ENCODE measurements around the gene ATP2B1. TPM values are rescaled to one million over a fixed set of nuclear protein-coding genes. Genes with fewer than 3 reads are reported as not detected.
A peak's percentile ranks its signal among the peaks of the same experiment; 100 is the strongest.

The ATP2B1 gene
- total and polyA plus RNA-seq, 12 donors, result 6.3 to 37.3 (median 17.4) TPM

DNA sequence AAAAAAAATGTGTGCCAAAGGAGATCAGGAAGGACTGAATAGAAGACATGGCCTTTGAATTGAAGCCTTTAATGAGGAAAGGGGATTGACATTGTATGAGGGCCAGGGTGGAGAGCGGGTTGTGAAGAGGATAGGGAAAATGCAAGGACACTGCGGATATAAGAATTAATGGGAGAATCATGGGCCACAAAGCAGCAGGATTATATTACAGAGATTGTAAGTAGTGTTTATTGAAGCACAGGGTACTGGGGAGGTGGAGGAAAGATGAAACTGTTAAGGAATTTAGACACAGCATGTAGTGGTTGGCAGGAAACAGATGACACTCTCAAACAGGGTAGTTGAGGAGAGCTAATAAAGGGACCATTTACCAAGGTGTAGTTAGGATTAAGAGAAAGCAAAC, 166.4 kb downstream of the ATP2B1 start:
- TF ChIP-seq, protein P1, sequence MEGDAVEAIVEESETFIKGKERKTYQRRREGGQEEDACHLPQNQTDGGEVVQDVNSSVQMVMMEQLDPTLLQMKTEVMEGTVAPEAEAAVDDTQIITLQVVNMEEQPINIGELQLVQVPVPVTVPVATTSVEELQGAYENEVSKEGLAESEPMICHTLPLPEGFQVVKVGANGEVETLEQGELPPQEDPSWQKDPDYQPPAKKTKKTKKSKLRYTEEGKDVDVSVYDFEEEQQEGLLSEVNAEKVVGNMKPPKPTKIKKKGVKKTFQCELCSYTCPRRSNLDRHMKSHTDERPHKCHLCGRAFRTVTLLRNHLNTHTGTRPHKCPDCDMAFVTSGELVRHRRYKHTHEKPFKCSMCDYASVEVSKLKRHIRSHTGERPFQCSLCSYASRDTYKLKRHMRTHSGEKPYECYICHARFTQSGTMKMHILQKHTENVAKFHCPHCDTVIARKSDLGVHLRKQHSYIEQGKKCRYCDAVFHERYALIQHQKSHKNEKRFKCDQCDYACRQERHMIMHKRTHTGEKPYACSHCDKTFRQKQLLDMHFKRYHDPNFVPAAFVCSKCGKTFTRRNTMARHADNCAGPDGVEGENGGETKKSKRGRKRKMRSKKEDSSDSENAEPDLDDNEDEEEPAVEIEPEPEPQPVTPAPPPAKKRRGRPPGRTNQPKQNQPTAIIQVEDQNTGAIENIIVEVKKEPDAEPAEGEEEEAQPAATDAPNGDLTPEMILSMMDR (IDR thresholded peaks at IDR 0.05), result no peak
- TF ChIP-seq POLR2A (IDR thresholded peaks at IDR 0.05), result no peak
- Histone ChIP-seq H3K4me1 (replicated peaks in 1 of 2) (peaks cover 0 to 14% of the 10 kb centered on the region in 2 donors), H3K27ac (no peak overlapping the region), H3K27me3 (no peaks in the 10 kb centered on the region), H3K4me3 (no peak overlapping the region), H3K9me3 (replicated peaks in 1 of 3) (no peaks in the 10 kb centered on the region), H3K36me3 (replicated peaks in 1 of 2) (no peaks in the 10 kb centered on the region)
- 89 to 95% (median 92%) methylated on average over 2 of the region's 2 CpGs for WGBS, 4 donors
- intact Hi-C loops (cut with DNase I), result loop anchor here in 1 of 2 donors (10.0 kb wide), 3 partner anchors 173 to 1413 kb away; partner anchors contain the start of gene CCER1
- DNase-seq, result no peak

DNA sequence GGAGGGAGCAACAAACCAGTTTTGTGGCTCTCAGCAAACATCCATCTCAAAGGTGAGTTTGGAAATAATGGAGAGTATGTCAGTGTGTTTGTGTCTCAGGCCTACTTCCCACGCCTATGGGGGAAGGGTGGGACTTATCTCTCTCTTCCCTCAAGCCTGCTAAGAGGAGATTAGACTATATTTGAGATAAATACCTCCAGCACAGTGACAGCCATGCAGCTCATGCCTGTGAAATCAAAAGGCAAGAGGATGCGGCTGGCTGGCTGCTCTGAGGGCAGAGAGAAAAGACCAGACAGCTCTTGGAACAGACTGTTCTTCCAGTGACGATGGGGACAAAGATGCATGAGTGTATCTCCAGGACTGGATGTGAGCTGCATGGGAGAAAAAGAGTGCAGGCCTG, 168.1 kb downstream of the ATP2B1 start:
- no peak for TF ChIP-seq POLR2A (IDR thresholded peaks at IDR 0.05)
- TF ChIP-seq, protein P1 (IDR thresholded peaks at IDR 0.05), result no peak
- H3K9me3 ChIP-seq (replicated peaks in 1 of 3), result no peaks in the 10 kb centered on the region
- H3K27ac ChIP-seq, result no peak overlapping the region
- no peaks in the 10 kb centered on the region for H3K36me3 ChIP-seq (replicated peaks in 1 of 2)
- peak in 1 of 7 donors; percentile 58 for DNase-seq
- peaks cover 0 to 14% of the 10 kb centered on the region in 2 donors for H3K4me1 ChIP-seq (replicated peaks in 1 of 2)
- no peaks in the 10 kb centered on the region for H3K27me3 ChIP-seq
- intact Hi-C loops (cut with DNase I), result loop anchor here in 1 of 2 donors (10.0 kb wide), 3 partner anchors 174 to 1414 kb away; partner anchors contain the start of gene CCER1
- H3K4me3 ChIP-seq, result no peak overlapping the region
- WGBS, 4 donors, result 68 to 95% (median 85%) methylated on average over 3 of the region's 3 CpGs

DNA sequence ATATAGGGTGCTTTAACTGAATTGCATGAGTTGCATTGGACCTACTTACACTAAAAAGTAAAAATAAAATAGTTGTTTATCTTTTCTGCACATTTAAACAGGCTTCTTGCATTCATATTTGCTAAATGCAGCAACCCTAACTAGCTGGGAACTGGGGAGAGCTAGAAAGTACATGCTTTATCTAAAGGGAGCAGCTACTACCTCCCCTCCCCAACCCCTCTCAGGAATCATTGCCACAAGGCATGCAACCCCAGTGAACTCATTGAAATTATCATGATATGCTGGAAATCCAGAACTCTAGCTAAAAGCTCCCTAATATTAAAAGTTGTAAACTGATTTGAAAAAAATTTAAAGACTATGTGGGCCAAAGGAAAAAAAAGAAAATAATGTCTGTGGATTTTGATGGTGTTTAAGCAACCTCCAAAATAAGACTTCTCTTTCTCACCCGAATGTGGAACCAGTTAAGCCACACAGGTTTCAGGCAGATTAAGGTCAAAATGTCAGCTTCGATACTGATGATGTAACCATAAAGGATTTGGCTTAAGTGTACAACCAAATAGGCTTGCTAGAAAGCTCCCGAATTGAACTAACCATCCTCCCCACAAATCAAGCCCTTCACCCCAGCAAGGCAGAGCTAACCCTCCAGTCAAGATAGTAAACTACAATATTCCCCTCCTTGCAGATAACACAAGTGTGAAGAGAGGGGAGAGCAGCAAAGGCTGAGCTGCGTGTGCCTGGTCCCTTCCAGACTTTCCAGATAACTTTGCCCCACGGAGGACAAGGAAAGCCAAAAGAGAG, 169.0 kb downstream of the ATP2B1 start:
- WGBS, 4 donors, result 63 to 82% (median 73%) methylated on average over 5 of the region's 5 CpGs
- TF ChIP-seq POLR2A (IDR thresholded peaks at IDR 0.05), result no peak
- TF ChIP-seq, protein P1 (IDR thresholded peaks at IDR 0.05), result no peak
- no peak overlapping the region for H3K4me3 ChIP-seq

DNA sequence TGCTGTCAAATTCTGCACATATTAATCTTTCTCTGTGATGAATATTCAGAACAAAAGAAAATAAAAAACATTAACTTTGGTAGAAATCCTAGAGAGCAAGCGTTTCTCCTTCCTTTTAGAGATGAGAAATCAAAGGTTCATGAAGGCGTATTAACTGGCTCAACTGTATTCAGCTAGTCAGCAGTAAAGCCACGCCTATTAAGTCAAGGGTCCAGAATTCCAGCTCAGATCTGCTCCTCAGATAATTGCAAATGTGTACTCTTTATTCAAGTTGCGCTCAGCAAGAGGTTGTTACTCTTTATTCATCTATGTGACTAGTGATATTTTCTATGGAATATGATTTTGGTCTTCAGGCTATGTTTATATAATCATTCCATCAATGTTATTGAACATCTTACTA, 169.7 kb downstream of the ATP2B1 start:
- Histone ChIP-seq H3K4me3 (no peak overlapping the region), H3K27ac (no peak overlapping the region), H3K9me3 (replicated peaks in 1 of 3) (no peaks in the 10 kb centered on the region), H3K36me3 (replicated peaks in 1 of 2) (no peaks in the 10 kb centered on the region), H3K27me3 (no peaks in the 10 kb centered on the region), H3K4me1 (replicated peaks in 1 of 2) (peaks cover 0 to 6% of the 10 kb centered on the region in 2 donors)
- intact Hi-C loops (cut with DNase I), result no loop called here
- DNase-seq, result no peak
- no peak for TF ChIP-seq POLR2A (IDR thresholded peaks at IDR 0.05)
- TF ChIP-seq, protein P1 (IDR thresholded peaks at IDR 0.05), result no peak
- 84 to 97% (median 90%) methylated on average over 4 of the region's 4 CpGs for WGBS, 4 donors

More for the DNA sequence above, 169.0 kb downstream of the ATP2B1 start:
- Histone ChIP-seq H3K27me3 (no peaks in the 10 kb centered on the region), H3K4me1 (replicated peaks in 1 of 2) (peaks cover 0 to 10% of the 10 kb centered on the region in 2 donors), H3K36me3 (replicated peaks in 1 of 2) (no peaks in the 10 kb centered on the region), H3K27ac (no peak overlapping the region), H3K9me3 (replicated peaks in 1 of 3) (no peaks in the 10 kb centered on the region)
- DNase-seq, result no peak
- intact Hi-C loops (cut with DNase I), result loop anchor here in 1 of 2 donors (10.0 kb wide), 3 partner anchors 175 to 1415 kb away; partner anchors contain the start of gene CCER1

Small RNA genes within 50 kb of the gene (small RNA-seq; reads per million reads assigned to genes)
- gene AC025034.2 (0 reads per million in 2 donors), gene RNA5SP365 (0.12 to 0.25 reads per million in 2 donors), gene RNU6-148P (0 reads per million in 2 donors)

Other genes starting within 250 kb of the ATP2B1 start
- gene GALNT4, start 184.0 kb downstream of the ATP2B1 start, total RNA-seq, result 1 to 10 TPM; 3.6 to 7.2 (median 5.8) TPM
- gene GALNT4, start 184.0 kb downstream of the ATP2B1 start, polyA plus RNA-seq, result 1 to 10 TPM in 1 of 3 donors, under 1 TPM in 2; 0.74 to 3.6 (median 0.97) TPM
- gene POC1B, start 182.8 kb downstream of the ATP2B1 start, total RNA-seq, result 10 to 100 TPM in 7 of 9 donors, 1 to 10 TPM in 2; 5.4 to 18.5 (median 12.1) TPM
- gene POC1B, start 182.8 kb downstream of the ATP2B1 start, polyA plus RNA-seq, result 10 to 100 TPM in 1 of 3 donors, 1 to 10 TPM in 2; 3.3 to 15.3 (median 4.9) TPM